NCI-H187 (cell line): ENCODE results near the gene CHD3.

Source experiments
- DNase-seq, 2 experiments: peaks; one replicate each; lab custom pipeline; 2025; lab: John Stamatoyannopoulos, UW

CHD3 gene

GRCh38 chr17:7864995-7865650 is 23.5 kb upstream of the CHD3 start:
- no peak for DNase-seq

GRCh38 chr17:7867881-7868329 is 20.7 kb upstream of the CHD3 start:
- DNase-seq, result no peak

- DNase-seq, result no peak
Measured at GRCh38 chr17:7873051-7873450, 15.5 kb upstream of the CHD3 start.

- DNase-seq, result no peak
Measured at GRCh38 chr17:7875804-7876370, 12.7 kb upstream of the CHD3 start.

- no peak for DNase-seq
Measured at GRCh38 chr17:7878234-7878633, 10.4 kb upstream of the CHD3 start.

- no peak for DNase-seq
Measured at GRCh38 chr17:7880076-7880868, 8.3 kb upstream of the CHD3 start.

- DNase-seq, result no peak
Measured at GRCh38 chr17:7881276-7882054, 7.1 kb upstream of the CHD3 start.

- no peak for DNase-seq
Measured at GRCh38 chr17:7882068-7882467, 6.5 kb upstream of the CHD3 start.

GRCh38 chr17:7882629-7883028 is 6.0 kb upstream of the CHD3 start:
- no peak for DNase-seq

GRCh38 chr17:7883781-7884386 is 4.7 kb upstream of the CHD3 start:
- DNase-seq, result no peak

GRCh38 chr17:7884581-7885366 is 3.8 kb upstream of the CHD3 start:
- DNase-seq, result no peak

- DNase-seq, result peak; percentile 2 to 15
Measured at GRCh38 chr17:7885367-7886226, 3.0 kb upstream of the CHD3 start.

- DNase-seq, result peak in 1 of 2 experiments; percentile 6
Measured at GRCh38 chr17:7886227-7887037, 2.2 kb upstream of the CHD3 start.

GRCh38 chr17:7887038-7887481 is 1.5 kb upstream of the CHD3 start:
- DNase-seq, result no peak

- DNase-seq, result peak; percentile 73 to 84
Measured at GRCh38 chr17:7887482-7888183, 956 bp upstream of the CHD3 start.

GRCh38 chr17:7889166-7889955 is 772 bp downstream of the CHD3 start:
- peak; percentile 25 to 68 for DNase-seq

- no peak for DNase-seq
Measured at GRCh38 chr17:7893187-7893880, 4.7 kb downstream of the CHD3 start.
